Muscle layer of duodenum (tissue), 2 donors: Measurements from ENCODE around the gene CACFD1.

Source experiments
- H3K27ac ChIP-seq: one replicate; pipeline ENCODE4 v1.7.0; 2013; ENCODE audit warnings: mild to moderate bottlenecking, low read length
- H3K27me3 ChIP-seq: one replicate; pipeline ENCODE4 v1.7.0; 2013; ENCODE audit warnings: low read depth, mild to moderate bottlenecking, control low read depth, low read length
- H3K36me3 ChIP-seq, 2 donors: one replicate each; pipeline ENCODE4 v1.7.0; 2013; ENCODE audit warnings: low read length in 2 of 2, control low read depth in 1 of 2, mild to moderate bottlenecking in 1 of 2; ENCODE audit not compliant: insufficient read depth in 2 of 2, control insufficient read depth in 1 of 2
- H3K4me1 ChIP-seq, 2 donors: one replicate each; pipeline ENCODE4 v1.7.0; 2013; ENCODE audit warnings: low read length in 2 of 2, mild to moderate bottlenecking in 2 of 2, control low read depth in 1 of 2, moderate library complexity in 1 of 2; ENCODE audit not compliant: insufficient read depth in 2 of 2, control insufficient read depth in 1 of 2
- H3K4me3 ChIP-seq, 2 donors: one replicate each; pipeline ENCODE4 v1.7.0; 2013; ENCODE audit warnings: low read length in 2 of 2, low read depth in 1 of 2, mild to moderate bottlenecking in 1 of 2
- H3K9me3 ChIP-seq, 2 donors: one replicate each; pipeline ENCODE4 v1.7.0; 2013; ENCODE audit warnings: low read length in 2 of 2, control low read depth in 1 of 2, mild to moderate bottlenecking in 1 of 2; ENCODE audit not compliant: control insufficient read depth in 1 of 2
- donor health status: healthy.

Gene CACFD1

GRCh38 chr9:133508046-133508445, 48.3 kb downstream of the CACFD1 start:
- H3K9me3 ChIP-seq, result no peaks in the 10 kb centered on the region
- H3K36me3 ChIP-seq, result no peaks in the 10 kb centered on the region
- no peaks in the 10 kb centered on the region for H3K27me3 ChIP-seq
- H3K27ac ChIP-seq, result no peak overlapping the region
- H3K4me3 ChIP-seq, result no peak overlapping the region
- H3K4me1 ChIP-seq, result peaks cover 0 to 20% of the 10 kb centered on the region in 2 donors

- Histone ChIP-seq H3K27me3 (no peaks in the 10 kb centered on the region), H3K9me3 (no peaks in the 10 kb centered on the region), H3K36me3 (no peaks in the 10 kb centered on the region), H3K4me1 (peaks cover 0 to 20% of the 10 kb centered on the region in 2 donors), H3K4me3 (no peak overlapping the region), H3K27ac (no peak overlapping the region)
Measured at GRCh38 chr9:133509179-133510083, 49.7 kb downstream of the CACFD1 start.

- Histone ChIP-seq H3K9me3 (no peaks in the 10 kb centered on the region), H3K36me3 (no peaks in the 10 kb centered on the region), H3K4me3 (no peak overlapping the region), H3K27ac (no peak overlapping the region), H3K4me1 (peaks cover 0 to 15% of the 10 kb centered on the region in 2 donors), H3K27me3 (no peaks in the 10 kb centered on the region)
Measured at GRCh38 chr9:133510926-133511505, 51.2 kb downstream of the CACFD1 start.

DNA sequence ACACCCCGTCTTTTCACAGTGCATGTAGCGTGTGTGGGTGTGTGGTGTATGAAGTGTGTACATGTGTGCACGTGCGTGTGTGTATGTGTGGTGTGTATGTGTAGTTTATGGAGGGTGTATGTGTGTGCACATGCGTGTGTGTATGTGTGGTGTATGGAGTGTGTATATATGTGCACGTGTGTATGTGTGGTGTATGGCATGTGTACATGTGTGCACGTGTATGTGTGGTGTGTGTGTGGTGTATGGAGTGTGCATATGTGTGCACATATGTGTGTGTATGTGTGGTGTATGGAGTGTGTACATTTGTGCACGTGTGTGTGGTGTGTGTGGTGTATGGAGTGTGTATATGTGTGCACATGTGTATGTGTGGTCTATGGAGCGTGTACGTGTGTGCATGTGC, 51.8 kb downstream of the CACFD1 start:
- Histone ChIP-seq H3K4me3 (no peak overlapping the region), H3K9me3 (no peaks in the 10 kb centered on the region), H3K36me3 (no peaks in the 10 kb centered on the region), H3K27ac (no peak overlapping the region), H3K4me1 (peaks cover 0 to 15% of the 10 kb centered on the region in 2 donors), H3K27me3 (no peaks in the 10 kb centered on the region)

- Histone ChIP-seq H3K27ac (no peak overlapping the region), H3K4me1 (peaks cover 0 to 11% of the 10 kb centered on the region in 2 donors), H3K27me3 (no peaks in the 10 kb centered on the region), H3K4me3 (no peak overlapping the region), H3K9me3 (no peaks in the 10 kb centered on the region), H3K36me3 (no peaks in the 10 kb centered on the region)
Measured at GRCh38 chr9:133512253-133513213, 52.8 kb downstream of the CACFD1 start.

GRCh38 chr9:133513214-133514100, 53.7 kb downstream of the CACFD1 start:
- no peaks in the 10 kb centered on the region for H3K27me3 ChIP-seq
- H3K9me3 ChIP-seq, result no peaks in the 10 kb centered on the region
- H3K36me3 ChIP-seq, result no peaks in the 10 kb centered on the region
- H3K4me3 ChIP-seq, result no peak overlapping the region
- H3K27ac ChIP-seq, result no peak overlapping the region
- peaks cover 0 to 11% of the 10 kb centered on the region in 2 donors for H3K4me1 ChIP-seq

DNA sequence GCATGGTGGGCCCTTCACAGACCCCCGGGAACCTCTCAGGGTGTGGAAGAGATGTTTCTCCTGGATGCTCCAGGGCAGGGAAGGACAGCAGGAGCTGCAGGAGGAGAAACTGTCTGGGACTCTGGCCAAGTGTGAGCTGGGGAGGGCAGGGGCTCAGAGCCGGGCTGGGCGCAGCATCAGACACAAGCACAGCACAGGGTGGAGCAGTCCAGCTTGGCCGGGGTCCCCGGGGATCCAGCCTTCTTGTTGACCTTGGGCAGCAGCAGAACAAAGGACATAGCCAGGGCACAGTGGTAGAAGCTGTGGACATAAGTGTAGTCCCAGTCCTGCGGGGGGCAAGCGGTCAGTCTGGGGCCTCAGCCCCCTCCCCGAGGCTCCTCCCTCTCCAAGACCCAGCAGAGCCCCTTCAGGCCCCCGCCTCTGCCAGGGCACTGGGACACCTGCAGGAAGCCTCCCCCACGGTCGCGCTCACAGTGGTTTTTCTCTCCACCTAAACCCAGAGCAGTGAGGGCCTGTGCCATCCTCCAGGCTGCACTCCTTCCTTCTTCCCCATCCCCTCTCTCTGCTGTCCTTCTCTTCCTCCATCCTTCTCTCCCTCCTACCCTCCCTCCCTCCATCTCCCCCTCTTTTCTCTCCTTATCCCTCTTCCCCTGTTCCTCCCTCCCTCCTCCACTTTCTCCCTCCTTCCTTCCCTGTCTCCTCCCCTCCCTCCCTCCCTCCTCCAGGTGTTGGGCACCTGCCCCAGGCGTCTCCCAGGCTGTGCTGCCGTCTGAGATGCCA, 54.9 kb downstream of the CACFD1 start:
- no peak overlapping the region for H3K27ac ChIP-seq
- no peaks in the 10 kb centered on the region for H3K9me3 ChIP-seq
- H3K4me1 ChIP-seq, result peaks cover 0 to 3% of the 10 kb centered on the region in 2 donors
- no peaks in the 10 kb centered on the region for H3K27me3 ChIP-seq
- no peaks in the 10 kb centered on the region for H3K36me3 ChIP-seq
- H3K4me3 ChIP-seq, result no peak overlapping the region

- H3K36me3 ChIP-seq, result no peaks in the 10 kb centered on the region
- no peak overlapping the region for H3K27ac ChIP-seq
- no peaks in the 10 kb centered on the region for H3K4me1 ChIP-seq
- H3K27me3 ChIP-seq, result no peaks in the 10 kb centered on the region
- H3K9me3 ChIP-seq, result no peaks in the 10 kb centered on the region
- no peak overlapping the region for H3K4me3 ChIP-seq
Measured at GRCh38 chr9:133515240-133515610, 55.4 kb downstream of the CACFD1 start.

DNA sequence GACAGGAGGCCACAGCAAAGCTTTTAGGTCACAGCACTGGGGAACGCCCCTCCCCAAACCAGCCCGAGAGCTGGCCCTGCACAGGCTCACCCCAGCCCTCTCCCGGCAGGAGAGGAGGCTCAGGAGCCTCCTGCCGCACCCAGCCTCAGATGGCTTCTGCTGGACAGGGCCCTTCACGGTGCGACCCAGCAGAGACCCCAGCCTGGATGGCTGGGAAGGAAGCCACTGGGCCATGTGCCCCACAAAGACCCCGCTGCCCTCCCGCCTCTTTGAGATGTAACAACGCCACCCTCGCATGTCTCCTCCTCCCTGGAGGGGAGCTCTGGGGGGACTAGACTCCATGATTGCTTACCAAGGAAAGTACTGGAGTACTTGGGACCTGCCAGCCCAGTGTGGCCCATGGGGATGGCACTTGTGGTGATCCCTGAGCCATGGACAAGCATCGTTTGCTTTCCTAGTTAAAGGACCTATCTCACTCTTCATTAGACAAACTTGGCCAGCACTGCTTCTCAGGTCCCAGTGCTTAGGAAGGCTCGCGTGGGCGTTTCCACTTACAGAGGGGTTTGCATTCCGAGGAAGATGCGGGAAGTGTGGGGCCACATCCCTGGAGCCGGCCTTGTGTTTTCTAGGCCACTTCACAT, 56.0 kb downstream of the CACFD1 start:
- Histone ChIP-seq H3K27ac (no peak overlapping the region), H3K27me3 (no peaks in the 10 kb centered on the region), H3K9me3 (no peaks in the 10 kb centered on the region), H3K4me1 (no peaks in the 10 kb centered on the region), H3K4me3 (no peak overlapping the region), H3K36me3 (no peaks in the 10 kb centered on the region)
